GM10248 (cell line): ENCODE results near the gene IFT57.
"Not testable (repeated sequence)": the region's sequence is repeated elsewhere in the genome, so short reads cannot be mapped to it uniquely, and the experiment has no call there.

Source experiments
- CTCF ChIA-PET: fragments of 300-600 bp; sonication (Branson Sonifier 250); formaldehyde crosslinking; extraction: SDS; loops from one replicate; lab custom pipeline; 2021; ENCODE audit warnings: antibody characterized with exemption; lab: Yijun Ruan, JAX
- POLR2A ChIA-PET: fragments of 350-650 bp; sonication (Branson Sonifier 250); formaldehyde crosslinking; extraction: SDS; loops from one replicate; lab custom pipeline; 2020; ENCODE audit warnings: antibody characterized with exemption; lab: Yijun Ruan, JAX
- DNase-seq: peaks from one replicate; pipeline ENCODE4 v3.0.0; 2012; ENCODE audit errors: extremely low spot score
- CTCF ChIP-seq: IDR thresholded peaks from 2 replicates; pipeline ENCODE4 v1.5.1; 2012; ENCODE audit warnings: mild to moderate bottlenecking, low read depth; ENCODE audit errors: extremely low read depth, missing control alignments, control extremely low read depth

IFT57 gene

GRCh38 chr3:108156312-108156853, 65.8 kb downstream of the IFT57 start:
- ChIA-PET POLR2A (no interaction called here), CTCF (interaction anchor here (1.2 to 2.4 kb wide), 5 partner anchors 19 to 254 kb away, joined by 3 to 7 read pairs (median 4); no protein-coding TSS in a partner anchor)
- no peak for TF ChIP-seq CTCF
- DNase-seq = no peak

GRCh38 chr3:108155642-108156041, 66.6 kb downstream of the IFT57 start:
- POLR2A ChIA-PET, DNase-seq: not testable (repeated sequence)
- CTCF ChIA-PET = interaction anchor here (1.5 to 2.4 kb wide), 2 partner anchors 26 to 55 kb away, joined by 4 to 6 read pairs; no protein-coding TSS in a partner anchor

- peak; percentile 25 for TF ChIP-seq CTCF
- CTCF ChIA-PET = interaction anchor here (0.6 to 3.7 kb wide), 26 partner anchors 10 to 398 kb away, joined by 3 to 20 read pairs (median 4); no protein-coding TSS in a partner anchor
- DNase-seq = peak; percentile 46
- POLR2A ChIA-PET = no interaction called here
Observed at GRCh38 chr3:108153451-108153981, 68.7 kb downstream of the IFT57 start.

- no peak for DNase-seq
- ChIA-PET CTCF (interaction anchor here (1.2 to 3.7 kb wide), 9 partner anchors 11 to 326 kb away, joined by 3 to 20 read pairs (median 6); no protein-coding TSS in a partner anchor), POLR2A (no interaction called here)
- no peak for TF ChIP-seq CTCF
Observed at GRCh38 chr3:108152274-108152673, 70.0 kb downstream of the IFT57 start.

GRCh38 chr3:108150200-108150599, 72.0 kb downstream of the IFT57 start:
- DNase-seq = no peak
- ChIA-PET POLR2A (no interaction called here), CTCF (no interaction called here)
- no peak for TF ChIP-seq CTCF

GRCh38 chr3:108146139-108146538, 76.1 kb downstream of the IFT57 start:
- TF ChIP-seq CTCF = no peak
- ChIA-PET POLR2A (no interaction called here), CTCF (interaction anchor here (1.3 kb wide), 1 partner anchor 12 kb away, joined by 3 read pairs; no protein-coding TSS in a partner anchor)

GRCh38 chr3:108145578-108145977, 76.6 kb downstream of the IFT57 start:
- ChIA-PET POLR2A (no interaction called here), CTCF (interaction anchor here (1.3 kb wide), 3 partner anchors 11 to 333 kb away, joined by 3 to 4 read pairs (median 3); no protein-coding TSS in a partner anchor)
- DNase-seq = no peak
- TF ChIP-seq CTCF = no peak

More at GRCh38 chr3:108146139-108146538, 76.1 kb downstream of the IFT57 start:
- DNase-seq = no peak
